ENCODE measurements around the gene USE1. TPM values are rescaled to one million over a fixed set of nuclear protein-coding genes. Genes with fewer than 3 reads are reported as not detected.

USE1 gene
- total RNA-seq, 1 donor from 2014 or later, result 37.5 TPM

DNA sequence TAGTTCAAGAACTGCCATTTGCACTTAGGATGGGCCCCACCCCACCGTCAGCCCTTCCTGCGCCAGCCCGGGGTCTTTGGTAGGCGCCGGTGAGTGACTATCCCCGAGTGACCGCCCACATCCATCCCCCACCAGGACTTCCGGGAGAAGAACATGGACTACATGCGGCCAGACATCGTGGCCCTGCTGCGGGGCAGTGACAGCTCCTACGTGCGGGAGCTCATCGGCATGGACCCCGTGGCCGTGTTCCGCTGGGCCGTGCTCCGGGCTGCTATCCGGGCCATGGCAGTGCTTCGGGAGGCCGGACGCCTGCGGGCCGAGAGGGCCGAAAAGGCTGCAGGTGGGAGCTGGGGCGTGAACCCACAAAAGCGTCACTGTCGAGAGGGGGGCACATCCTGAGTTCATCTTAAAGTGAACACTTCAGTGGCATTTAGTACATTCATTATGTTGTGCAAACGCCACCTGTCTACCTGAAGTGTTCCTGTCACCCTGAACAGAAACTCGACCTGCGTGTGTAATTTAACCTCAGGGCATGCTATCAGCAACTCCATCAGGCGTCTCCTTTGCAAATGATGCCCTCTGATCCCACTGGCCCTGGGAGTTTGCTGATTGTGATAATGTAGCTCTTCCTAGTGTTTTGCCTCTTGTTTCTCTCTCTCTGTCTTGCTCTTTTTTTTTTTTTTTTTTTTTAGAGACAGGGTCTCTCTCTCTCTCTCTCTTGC lies 42.4 kb upstream of the USE1 start:
- no peak for DNase-seq (ENCODE audit: extremely low spot score, unreplicated experiment)
- H3K27ac Mint-ChIP-seq (ENCODE audit: unreplicated experiment), result no peak overlapping the region
- H3K27me3 Mint-ChIP-seq (ENCODE audit: unreplicated experiment), result no peaks in the 10 kb centered on the region
- peaks cover 3% of the 10 kb centered on the region for H3K4me1 Mint-ChIP-seq (ENCODE audit: unreplicated experiment)
- no peaks in the 10 kb centered on the region for H3K9me3 Mint-ChIP-seq (ENCODE audit: unreplicated experiment)
- TF ChIP-seq, protein P1, sequence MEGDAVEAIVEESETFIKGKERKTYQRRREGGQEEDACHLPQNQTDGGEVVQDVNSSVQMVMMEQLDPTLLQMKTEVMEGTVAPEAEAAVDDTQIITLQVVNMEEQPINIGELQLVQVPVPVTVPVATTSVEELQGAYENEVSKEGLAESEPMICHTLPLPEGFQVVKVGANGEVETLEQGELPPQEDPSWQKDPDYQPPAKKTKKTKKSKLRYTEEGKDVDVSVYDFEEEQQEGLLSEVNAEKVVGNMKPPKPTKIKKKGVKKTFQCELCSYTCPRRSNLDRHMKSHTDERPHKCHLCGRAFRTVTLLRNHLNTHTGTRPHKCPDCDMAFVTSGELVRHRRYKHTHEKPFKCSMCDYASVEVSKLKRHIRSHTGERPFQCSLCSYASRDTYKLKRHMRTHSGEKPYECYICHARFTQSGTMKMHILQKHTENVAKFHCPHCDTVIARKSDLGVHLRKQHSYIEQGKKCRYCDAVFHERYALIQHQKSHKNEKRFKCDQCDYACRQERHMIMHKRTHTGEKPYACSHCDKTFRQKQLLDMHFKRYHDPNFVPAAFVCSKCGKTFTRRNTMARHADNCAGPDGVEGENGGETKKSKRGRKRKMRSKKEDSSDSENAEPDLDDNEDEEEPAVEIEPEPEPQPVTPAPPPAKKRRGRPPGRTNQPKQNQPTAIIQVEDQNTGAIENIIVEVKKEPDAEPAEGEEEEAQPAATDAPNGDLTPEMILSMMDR (IDR thresholded peaks at IDR 0.05), result no peak
- H3K4me3 Mint-ChIP-seq (ENCODE audit: unreplicated experiment), result no peak overlapping the region
- peaks cover 38% of the 10 kb centered on the region for H3K36me3 Mint-ChIP-seq (ENCODE audit: unreplicated experiment)

DNA sequence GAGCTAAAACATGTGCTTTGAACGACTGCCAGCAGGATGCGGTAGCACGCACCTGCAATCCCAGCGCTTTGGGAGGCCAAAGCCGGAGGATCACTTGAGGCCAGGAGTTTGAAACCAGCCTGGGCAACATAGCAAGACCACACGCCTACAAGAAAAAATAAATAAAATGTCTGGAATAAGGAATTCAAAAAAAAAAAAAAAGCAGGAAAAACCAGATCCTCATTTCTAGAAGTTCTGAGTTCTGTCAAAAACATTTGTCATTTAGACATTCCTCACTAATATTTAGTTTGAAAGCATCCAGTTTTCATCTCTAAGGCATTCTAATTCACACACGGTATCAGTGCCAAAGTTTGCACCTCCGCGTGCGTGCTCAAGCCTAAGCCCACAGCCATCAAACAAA lies 36.9 kb upstream of the USE1 start:
- Mint-ChIP-seq H3K9me3 (ENCODE audit: unreplicated experiment) (no peaks in the 10 kb centered on the region), H3K4me1 (ENCODE audit: unreplicated experiment) (peaks cover under 1% of the 10 kb centered on the region), H3K27ac (ENCODE audit: unreplicated experiment) (no peak overlapping the region), H3K4me3 (ENCODE audit: unreplicated experiment) (no peak overlapping the region), H3K36me3 (ENCODE audit: unreplicated experiment) (peaks cover 24% of the 10 kb centered on the region), H3K27me3 (ENCODE audit: unreplicated experiment) (no peaks in the 10 kb centered on the region)
- DNase-seq (ENCODE audit: extremely low spot score, unreplicated experiment), result no peak
- TF ChIP-seq, protein P1 (IDR thresholded peaks at IDR 0.05), result no peak

DNA sequence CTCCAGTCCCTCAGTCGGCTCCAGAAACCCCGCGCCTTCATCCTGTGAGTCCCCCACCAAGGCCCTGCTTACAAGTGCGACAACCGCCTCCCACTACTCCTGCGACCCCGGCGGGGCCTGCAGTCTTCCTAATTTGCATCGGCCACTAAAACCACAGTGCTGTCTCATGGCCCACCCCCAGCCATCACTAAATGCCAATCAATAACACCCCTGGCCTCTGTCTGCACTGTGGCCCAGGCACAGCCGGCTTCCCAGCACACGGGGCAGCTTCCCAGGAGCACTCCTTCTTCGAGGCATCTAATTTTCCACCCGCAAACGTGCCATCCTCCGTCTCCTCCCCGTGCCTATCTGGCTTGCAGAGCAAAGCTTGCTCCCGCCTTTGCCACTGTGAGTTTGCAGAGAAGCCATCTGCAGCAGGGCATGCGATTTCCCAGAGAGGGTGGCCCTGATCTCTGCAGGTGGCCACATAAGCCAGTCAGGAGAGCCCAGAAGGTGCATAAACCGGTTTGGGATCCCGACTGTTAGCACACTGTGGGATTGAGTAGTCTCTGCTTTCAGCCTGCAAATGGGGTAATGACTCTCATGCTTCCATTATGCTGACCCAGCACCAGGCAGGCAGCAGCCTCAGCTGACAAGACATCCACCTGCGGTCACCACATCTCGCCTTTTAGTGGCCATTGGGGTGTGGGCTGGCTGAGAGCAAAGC lies 34.0 kb upstream of the USE1 start:
- no peaks in the 10 kb centered on the region for H3K9me3 Mint-ChIP-seq (ENCODE audit: unreplicated experiment)
- TF ChIP-seq, protein P1 (IDR thresholded peaks at IDR 0.05), result no peak
- H3K4me1 Mint-ChIP-seq (ENCODE audit: unreplicated experiment), result no peaks in the 10 kb centered on the region
- no peak overlapping the region for H3K4me3 Mint-ChIP-seq (ENCODE audit: unreplicated experiment)
- no peak for DNase-seq (ENCODE audit: extremely low spot score, unreplicated experiment)
- peaks cover 28% of the 10 kb centered on the region for H3K36me3 Mint-ChIP-seq (ENCODE audit: unreplicated experiment)
- H3K27ac Mint-ChIP-seq (ENCODE audit: unreplicated experiment), result no peak overlapping the region
- no peaks in the 10 kb centered on the region for H3K27me3 Mint-ChIP-seq (ENCODE audit: unreplicated experiment)

DNA sequence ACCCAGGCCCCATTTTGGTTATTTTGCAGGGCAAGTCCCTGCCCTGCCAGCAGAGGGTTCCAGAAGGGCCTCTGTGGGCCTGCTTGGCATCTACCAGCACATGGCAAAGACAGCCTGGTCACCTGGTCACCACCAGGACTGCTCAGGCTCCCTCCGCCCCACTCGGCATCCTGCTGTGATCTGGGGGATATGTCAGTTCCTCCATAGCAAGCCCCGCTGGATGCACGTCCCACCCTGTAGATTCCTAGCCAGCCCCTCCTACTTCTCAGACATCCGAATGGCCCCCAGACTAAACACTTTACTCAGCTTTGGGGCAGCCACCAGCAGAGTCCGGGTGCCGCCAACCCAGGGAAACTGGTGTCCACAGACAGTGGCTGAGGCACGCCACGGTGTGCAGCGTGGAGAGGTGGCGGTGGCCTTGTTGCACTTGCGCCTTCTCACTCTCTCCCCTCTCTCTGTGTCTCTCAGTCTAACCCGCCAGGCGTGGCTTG lies 31.8 kb upstream of the USE1 start:
- H3K4me3 Mint-ChIP-seq (ENCODE audit: unreplicated experiment), result no peak overlapping the region
- H3K36me3 Mint-ChIP-seq (ENCODE audit: unreplicated experiment), result peaks cover 28% of the 10 kb centered on the region
- no peak for DNase-seq (ENCODE audit: extremely low spot score, unreplicated experiment)
- TF ChIP-seq, protein P1 (IDR thresholded peaks at IDR 0.05), result no peak
- H3K4me1 Mint-ChIP-seq (ENCODE audit: unreplicated experiment), result no peaks in the 10 kb centered on the region
- H3K27me3 Mint-ChIP-seq (ENCODE audit: unreplicated experiment), result no peaks in the 10 kb centered on the region
- H3K9me3 Mint-ChIP-seq (ENCODE audit: unreplicated experiment), result no peaks in the 10 kb centered on the region
- H3K27ac Mint-ChIP-seq (ENCODE audit: unreplicated experiment), result no peak overlapping the region

DNA sequence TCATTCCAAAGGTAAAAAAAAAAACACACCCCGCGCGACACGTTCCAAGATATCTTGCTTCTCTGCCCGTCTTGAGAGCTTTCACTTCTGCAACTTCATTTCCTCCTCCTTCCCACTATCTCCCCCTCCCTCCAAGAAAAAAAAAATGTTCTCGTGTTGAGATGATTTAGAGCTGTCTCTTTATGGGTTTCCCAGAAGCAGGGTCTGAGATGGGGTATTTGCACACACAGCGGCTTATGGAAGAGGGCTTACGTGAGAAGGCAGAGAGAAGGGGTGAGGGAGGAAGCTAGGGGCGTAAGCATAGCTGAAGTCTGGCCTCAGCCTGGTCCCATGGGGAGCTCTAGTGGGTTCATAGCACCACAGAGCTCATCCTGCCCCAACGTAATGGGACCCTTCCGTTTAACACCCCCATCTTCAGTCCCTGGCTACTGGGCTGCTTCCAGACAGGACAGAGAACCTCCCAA lies 31.3 kb upstream of the USE1 start:
- H3K9me3 Mint-ChIP-seq (ENCODE audit: unreplicated experiment), result no peaks in the 10 kb centered on the region
- H3K27ac Mint-ChIP-seq (ENCODE audit: unreplicated experiment), result no peak overlapping the region
- H3K27me3 Mint-ChIP-seq (ENCODE audit: unreplicated experiment), result no peaks in the 10 kb centered on the region
- no peak overlapping the region for H3K4me3 Mint-ChIP-seq (ENCODE audit: unreplicated experiment)
- peaks cover 26% of the 10 kb centered on the region for H3K36me3 Mint-ChIP-seq (ENCODE audit: unreplicated experiment)
- DNase-seq (ENCODE audit: extremely low spot score, unreplicated experiment), result no peak
- TF ChIP-seq, protein P1 (IDR thresholded peaks at IDR 0.05), result no peak
- H3K4me1 Mint-ChIP-seq (ENCODE audit: unreplicated experiment), result no peaks in the 10 kb centered on the region

All from osteocyte (in vitro differentiated cells).